Stimulated activated CD4-positive, alpha-beta T cell treated with anti-CD3 and anti-CD28 coated beads, Interleukin-1b, Interleukin-23, amount 100 ng/mL, for 1 hour (primary cell): ENCODE data around the gene CD247.

Source experiments
- DNase-seq, 2 donors: peaks; one replicate each; pipeline ENCODE4 v3.0.0-alpha.2; 2020; ENCODE audit warnings: low read depth in 2 of 2

The CD247 gene

DNA sequence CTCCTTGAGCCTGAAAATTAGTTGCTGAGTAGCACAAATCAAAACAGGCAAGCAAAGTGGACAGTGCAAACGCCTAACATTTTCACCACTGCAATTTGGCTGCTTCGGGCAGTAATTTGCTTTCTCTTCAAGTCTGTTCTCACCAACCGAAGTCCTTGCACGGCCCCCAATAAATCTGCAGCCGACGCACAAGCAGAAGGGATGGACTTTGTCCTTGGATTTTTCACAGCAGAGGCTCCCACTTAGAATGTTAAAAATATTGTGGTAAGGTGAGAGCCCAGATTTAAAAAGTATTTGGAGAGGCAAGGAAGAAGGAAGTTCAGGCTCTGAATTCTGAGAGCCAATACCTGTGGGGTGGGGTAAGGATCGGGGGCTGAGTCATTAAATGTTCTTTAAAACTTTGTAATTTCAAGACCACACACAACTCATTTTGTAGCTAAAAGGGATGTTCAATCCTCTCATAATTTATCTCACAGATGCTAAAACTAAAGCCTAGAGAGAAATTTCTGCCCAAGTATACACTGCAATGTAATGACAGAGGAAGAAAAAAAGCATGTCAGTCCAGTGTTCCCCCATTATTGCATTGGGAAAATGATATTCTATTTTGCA lies 6.2 kb downstream of the CD247 start:
- no peak for DNase-seq

DNA sequence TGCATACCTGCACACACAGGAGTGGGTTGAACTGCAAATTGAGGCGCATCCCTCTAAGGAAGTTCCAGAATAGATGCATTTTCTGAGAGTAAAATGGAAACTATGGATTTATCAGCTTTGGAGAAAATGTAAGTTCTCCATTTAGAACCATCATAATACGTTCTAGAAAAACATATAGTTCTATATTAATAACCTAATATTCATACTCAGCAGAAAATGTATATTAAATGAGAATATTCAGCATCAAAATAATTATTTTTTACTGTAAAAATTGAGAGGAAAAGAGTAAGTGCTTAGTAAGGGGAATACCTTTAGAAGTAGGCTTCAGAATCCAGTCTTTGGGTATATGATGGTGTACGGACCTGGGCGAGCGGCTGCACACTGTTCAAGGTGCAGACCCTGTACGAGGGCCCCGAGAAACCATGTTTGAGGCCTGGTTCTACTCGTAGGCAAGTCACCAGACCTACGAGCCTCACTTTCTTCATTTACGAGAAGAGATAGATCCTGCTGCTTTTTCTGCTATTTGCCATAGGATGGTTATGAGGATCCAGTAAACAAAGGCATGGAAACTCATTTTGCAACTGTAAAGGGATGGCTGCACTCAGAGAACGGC lies 6.8 kb downstream of the CD247 start:
- DNase-seq: no peak

DNA sequence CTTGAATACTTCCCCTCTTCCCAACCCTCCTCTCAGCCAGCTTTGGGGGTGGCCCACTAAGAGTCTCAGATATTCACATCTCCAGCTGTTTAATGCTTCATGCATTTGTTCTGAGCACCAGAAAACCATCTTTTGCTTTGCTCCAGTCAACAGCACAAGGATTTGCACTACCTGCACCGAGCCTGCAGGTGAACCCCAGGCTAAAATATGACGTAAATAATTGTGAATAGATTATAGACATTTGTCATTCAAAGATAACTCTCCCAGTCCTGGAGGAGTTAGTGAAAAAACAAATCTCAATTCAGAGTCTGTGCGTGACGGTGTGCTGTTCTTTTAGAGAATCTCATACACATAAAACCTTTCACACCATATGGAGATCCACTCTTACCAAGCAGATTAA lies 7.4 kb downstream of the CD247 start:
- no peak for DNase-seq

DNA sequence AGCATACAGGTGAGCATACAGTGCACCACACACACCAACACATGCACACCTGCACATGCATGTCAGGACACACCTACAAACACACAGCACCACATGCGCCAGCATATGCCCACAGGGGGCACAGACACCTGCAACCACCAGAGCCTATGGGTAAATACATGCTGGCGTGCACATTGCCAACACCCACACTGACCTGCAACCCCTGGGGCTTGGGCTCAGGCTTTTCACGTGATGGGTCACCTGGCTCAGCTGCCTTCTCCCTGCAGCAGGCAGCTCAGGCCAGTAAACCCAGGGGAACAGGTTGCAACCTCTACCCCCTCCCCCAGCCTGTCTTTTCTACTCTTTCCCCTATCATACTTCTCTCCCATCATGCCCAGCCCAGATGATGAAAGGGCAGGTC lies 8.1 kb downstream of the CD247 start:
- no peak for DNase-seq

- no peak for DNase-seq
These were observed 8.7 kb downstream of the CD247 start for GRCh38 chr1:167509587-167509986.

DNA sequence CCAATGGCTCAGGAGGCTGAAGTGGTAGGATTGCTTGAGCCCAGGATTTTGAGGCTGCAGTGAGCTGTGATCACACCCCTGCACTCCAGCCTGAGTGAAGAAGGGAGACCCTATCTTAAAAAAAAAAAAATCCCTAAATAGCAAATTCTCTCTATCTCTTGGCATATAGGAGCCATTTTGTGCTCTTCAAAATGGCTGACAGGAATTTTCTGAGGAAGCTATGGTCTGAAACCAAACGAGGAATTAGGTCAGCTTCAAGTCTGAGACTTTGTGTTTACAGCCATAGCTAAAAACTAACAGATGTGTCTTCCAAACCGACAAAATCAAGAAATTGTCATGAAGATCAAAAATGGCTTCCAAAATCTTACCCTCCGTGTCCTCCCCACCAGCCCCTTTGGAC lies 10.6 kb downstream of the CD247 start:
- DNase-seq: no peak

- no peak for DNase-seq
These were observed 13.9 kb downstream of the CD247 start for GRCh38 chr1:167504467-167504827.

DNA sequence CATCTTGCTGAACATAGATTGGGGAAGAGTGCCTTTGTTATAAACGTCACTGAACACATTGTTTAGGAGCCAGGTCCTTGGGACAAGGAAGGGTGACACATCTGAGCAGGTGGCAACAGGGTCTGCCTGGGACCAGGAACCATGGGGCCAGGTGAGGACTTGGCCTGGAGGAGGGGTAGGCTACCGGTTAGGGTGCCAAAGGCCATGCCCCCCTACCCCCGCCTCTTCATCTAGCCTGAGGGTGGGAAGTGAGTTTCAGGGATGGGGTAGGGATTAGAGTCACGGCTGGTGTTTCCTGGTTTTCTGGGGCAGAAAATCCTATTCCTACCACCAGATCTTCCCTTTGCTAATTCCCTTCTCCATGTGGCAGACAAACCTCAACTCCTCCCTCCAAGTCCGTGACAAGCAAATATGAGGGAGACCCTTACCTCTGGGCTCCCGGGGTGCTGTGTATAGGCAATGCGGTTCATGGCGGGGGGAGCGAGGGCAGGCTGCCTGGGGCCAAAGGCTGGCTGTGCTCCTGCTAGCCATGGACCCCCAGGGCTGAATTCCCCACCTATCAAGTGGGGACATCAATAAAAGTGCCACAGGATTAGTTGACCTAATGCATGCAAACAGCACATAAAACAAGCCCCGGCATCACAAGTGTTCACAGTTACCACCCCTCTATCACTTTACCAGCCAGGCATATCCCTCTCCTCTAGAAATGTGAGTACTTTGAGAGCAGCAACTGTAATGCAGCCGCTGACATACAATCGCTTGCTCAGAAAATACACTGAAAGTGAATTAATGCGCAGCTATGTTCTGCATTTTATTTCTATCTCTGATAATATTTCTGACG lies 14.5 kb downstream of the CD247 start:
- no peak for DNase-seq

- DNase-seq: no peak
These were observed 15.4 kb downstream of the CD247 start for GRCh38 chr1:167502719-167503462.

GRCh38 chr1:167502192-167502551 lies 16.2 kb downstream of the CD247 start:
- DNase-seq: no peak

GRCh38 chr1:167501515-167502191 lies 16.7 kb downstream of the CD247 start:
- DNase-seq: no peak

GRCh38 chr1:167500283-167500860 lies 18.0 kb downstream of the CD247 start:
- DNase-seq: no peak

DNA sequence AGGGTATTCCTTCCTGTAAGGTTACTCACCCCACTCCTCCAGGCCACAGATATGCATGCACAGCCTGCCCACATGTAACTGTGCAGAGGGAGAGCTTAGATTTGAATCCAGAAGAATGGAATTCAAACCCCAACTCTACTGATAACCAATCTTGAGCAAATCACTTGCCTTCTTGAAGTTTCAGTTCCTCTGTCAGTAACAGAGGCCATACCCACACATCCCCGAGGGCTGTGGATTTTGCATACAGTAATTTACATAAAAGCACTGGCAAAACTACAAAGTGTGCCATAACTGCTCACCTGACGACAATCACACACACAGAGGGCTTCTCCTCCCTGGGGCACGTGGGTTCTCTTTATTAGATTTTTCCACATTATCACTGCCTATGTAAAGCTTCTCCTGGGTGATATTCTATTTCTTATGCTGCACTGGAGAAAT lies 18.6 kb downstream of the CD247 start:
- no peak for DNase-seq

DNA sequence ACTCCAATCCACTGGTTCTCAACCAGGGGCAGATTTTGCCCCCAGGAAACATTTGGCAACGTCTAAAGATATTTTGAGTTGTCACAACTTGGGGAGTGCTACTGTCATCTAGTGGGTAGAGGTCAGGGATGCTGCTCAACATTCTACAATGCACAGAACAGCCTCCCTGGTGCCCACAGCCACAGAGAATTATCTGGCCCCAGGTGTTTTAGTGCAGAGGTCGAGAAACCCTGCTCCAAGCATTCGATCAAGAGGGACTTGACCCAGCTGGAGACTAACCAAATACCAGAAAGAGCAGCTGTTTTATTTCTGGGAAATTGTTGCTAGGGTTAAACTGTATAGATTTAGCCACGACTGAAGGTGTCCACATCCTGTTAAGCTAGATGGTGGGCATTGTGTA lies 19.2 kb downstream of the CD247 start:
- DNase-seq: no peak

GRCh38 chr1:167496797-167497619 lies 21.3 kb downstream of the CD247 start:
- DNase-seq: no peak

- no peak for DNase-seq
These were observed 25.0 kb downstream of the CD247 start for GRCh38 chr1:167493372-167493771.

GRCh38 chr1:167492481-167492910 lies 25.8 kb downstream of the CD247 start:
- no peak for DNase-seq

- no peak for DNase-seq
These were observed 26.5 kb downstream of the CD247 start for GRCh38 chr1:167491586-167492461.

DNA sequence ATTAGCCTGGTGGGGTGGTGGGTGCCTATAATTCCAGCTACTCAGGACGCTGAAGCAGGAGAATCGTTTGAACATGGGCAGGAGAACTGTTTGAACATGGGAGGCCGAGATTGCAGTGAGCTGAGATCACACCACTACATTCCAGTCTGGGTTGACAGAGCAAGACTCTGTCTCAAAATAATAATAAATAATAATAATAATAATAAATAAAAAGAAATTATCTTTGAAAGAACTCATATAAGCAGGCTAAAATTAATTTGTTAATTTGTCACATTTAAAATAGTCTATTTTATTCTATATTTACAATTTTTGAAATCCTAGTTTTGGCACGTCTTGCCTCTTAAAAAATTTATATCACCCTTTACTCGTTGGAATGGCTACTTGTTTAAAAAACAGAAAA lies 27.6 kb downstream of the CD247 start:
- DNase-seq: no peak
